ENCODE measurements around the gene PARVA. TPM values are rescaled to one million over a fixed set of nuclear protein-coding genes. Genes with fewer than 3 reads are reported as not detected.

The PARVA gene
- total RNA-seq, 4 donors from 2014 or later, result 181 to 228 (median 210) TPM

DNA sequence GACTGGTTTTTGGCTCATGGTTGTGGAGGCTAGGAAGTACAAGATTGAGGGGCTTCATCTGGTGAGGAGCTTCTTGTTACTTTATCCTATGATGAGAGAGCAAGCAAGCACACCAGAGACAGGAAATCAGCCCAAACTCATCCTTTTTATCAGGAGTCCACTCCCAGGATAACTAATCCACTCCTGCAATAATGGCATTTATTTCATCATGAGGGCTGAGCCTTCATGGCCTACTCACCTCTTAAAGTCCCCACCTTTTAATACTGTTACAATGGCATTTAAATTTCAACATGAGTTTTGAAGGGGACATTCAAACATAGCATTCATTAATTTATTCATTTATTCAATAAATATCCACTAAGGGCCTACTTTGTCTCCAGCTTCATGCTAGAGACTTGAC lies 60.9 kb downstream of the PARVA start:
- Histone ChIP-seq H3K36me3 (peaks cover 0 to under 1% (median 0%) of the 10 kb centered on the region in 4 donors), H3K4me3 (no peak overlapping the region), H3K4me1 (peaks cover 47 to 88% (median 73%) of the 10 kb centered on the region in 4 donors), H3K9me3 (no peaks in the 10 kb centered on the region), H3K27me3 (no peaks in the 10 kb centered on the region), H3K27ac (replicated peaks in 1 of 4) (peak overlapping the region; percentile 46 to 99 (median 74))
- intact Hi-C loops (cut with DNase I), result no loop called here
- TF ChIP-seq, protein P1, sequence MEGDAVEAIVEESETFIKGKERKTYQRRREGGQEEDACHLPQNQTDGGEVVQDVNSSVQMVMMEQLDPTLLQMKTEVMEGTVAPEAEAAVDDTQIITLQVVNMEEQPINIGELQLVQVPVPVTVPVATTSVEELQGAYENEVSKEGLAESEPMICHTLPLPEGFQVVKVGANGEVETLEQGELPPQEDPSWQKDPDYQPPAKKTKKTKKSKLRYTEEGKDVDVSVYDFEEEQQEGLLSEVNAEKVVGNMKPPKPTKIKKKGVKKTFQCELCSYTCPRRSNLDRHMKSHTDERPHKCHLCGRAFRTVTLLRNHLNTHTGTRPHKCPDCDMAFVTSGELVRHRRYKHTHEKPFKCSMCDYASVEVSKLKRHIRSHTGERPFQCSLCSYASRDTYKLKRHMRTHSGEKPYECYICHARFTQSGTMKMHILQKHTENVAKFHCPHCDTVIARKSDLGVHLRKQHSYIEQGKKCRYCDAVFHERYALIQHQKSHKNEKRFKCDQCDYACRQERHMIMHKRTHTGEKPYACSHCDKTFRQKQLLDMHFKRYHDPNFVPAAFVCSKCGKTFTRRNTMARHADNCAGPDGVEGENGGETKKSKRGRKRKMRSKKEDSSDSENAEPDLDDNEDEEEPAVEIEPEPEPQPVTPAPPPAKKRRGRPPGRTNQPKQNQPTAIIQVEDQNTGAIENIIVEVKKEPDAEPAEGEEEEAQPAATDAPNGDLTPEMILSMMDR (IDR thresholded peaks at IDR 0.05), result no peak
- no peak for TF ChIP-seq POLR2A (IDR thresholded peaks at IDR 0.05; ENCODE audit: low read depth)
- no peak for TF ChIP-seq POLR2AphosphoS5 (IDR thresholded peaks at IDR 0.05)
- TF ChIP-seq EP300 (IDR thresholded peaks at IDR 0.05), result no peak
- peak; percentile 14 for DNase-seq (ENCODE audit: extremely low spot score)

DNA sequence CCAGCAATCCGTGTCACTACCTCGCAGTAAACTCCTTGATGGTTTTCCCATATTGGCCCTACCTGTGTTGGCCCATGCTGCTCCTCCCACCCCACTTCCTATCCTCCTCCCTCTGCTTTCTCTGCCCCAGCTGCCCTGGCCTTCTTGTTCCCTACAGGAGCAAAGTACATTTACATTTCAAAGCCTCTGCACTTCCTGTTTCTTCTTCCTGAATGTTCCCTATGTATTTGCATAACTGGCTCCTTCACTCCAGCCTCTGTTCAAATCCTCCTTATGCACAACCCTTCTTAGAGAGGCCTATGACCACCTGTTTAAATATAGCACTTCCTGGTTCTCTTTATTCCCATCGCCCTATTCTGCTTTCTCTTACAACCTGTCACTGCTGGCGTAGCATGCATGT lies 62.2 kb downstream of the PARVA start:
- H3K4me3 ChIP-seq, result no peak overlapping the region

DNA sequence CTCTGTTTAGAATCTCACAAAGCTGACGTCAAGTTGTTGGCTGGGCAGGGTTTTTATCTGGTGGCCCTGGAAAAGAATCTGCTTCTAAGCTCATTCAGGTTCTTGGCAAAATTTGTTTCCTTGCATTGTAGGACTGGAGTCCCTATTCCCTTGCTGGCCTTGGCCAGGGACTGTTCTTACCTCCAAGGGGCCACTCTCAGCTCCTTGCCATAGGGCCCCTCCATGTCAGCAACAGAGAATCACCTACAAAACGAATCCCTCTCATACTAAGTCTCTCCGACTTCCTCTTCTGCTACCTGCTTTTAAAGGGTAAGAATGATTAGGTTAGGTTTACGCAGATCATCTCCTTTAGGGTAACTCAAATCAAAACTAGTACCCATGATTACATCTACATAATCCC lies 63.2 kb downstream of the PARVA start:
- Histone ChIP-seq H3K27ac (replicated peaks in 1 of 4) (peak overlapping the region in 1 of 4 donors; percentile 99), H3K4me3 (no peak overlapping the region), H3K36me3 (peaks cover 0 to 11% (median 3%) of the 10 kb centered on the region in 4 donors), H3K4me1 (peaks cover 32 to 77% (median 62%) of the 10 kb centered on the region in 4 donors), H3K27me3 (no peaks in the 10 kb centered on the region), H3K9me3 (no peaks in the 10 kb centered on the region)
- TF ChIP-seq POLR2AphosphoS5 (IDR thresholded peaks at IDR 0.05) (no peak), POLR2A (IDR thresholded peaks at IDR 0.05; ENCODE audit: low read depth) (no peak), EP300 (IDR thresholded peaks at IDR 0.05) (no peak)
- TF ChIP-seq, protein P1 (IDR thresholded peaks at IDR 0.05), result no peak
- DNase-seq (ENCODE audit: extremely low spot score), result peak; percentile 60
- intact Hi-C loops (cut with DNase I), result no loop called here
- 94% methylated on average over 4 of the region's 4 CpGs for WGBS

More for the DNA sequence above, 62.2 kb downstream of the PARVA start:
- WGBS, result 90% methylated on average over 4 of the region's 4 CpGs
- Histone ChIP-seq H3K27ac (replicated peaks in 1 of 4) (peak overlapping the region in 3 of 4 donors; percentile 56 to 99 (median 93)), H3K36me3 (peaks cover 0 to 11% (median 3%) of the 10 kb centered on the region in 4 donors), H3K9me3 (no peaks in the 10 kb centered on the region), H3K4me1 (peaks cover 34 to 77% (median 62%) of the 10 kb centered on the region in 4 donors), H3K27me3 (no peaks in the 10 kb centered on the region)
- TF ChIP-seq, protein P1 (IDR thresholded peaks at IDR 0.05), result no peak
- TF ChIP-seq EP300 (IDR thresholded peaks at IDR 0.05), result no peak
- no peak for TF ChIP-seq POLR2AphosphoS5 (IDR thresholded peaks at IDR 0.05)
- TF ChIP-seq POLR2A (IDR thresholded peaks at IDR 0.05; ENCODE audit: low read depth), result no peak
- peak; percentile 37 for DNase-seq (ENCODE audit: extremely low spot score)
- intact Hi-C loops (cut with DNase I), result no loop called here

DNA sequence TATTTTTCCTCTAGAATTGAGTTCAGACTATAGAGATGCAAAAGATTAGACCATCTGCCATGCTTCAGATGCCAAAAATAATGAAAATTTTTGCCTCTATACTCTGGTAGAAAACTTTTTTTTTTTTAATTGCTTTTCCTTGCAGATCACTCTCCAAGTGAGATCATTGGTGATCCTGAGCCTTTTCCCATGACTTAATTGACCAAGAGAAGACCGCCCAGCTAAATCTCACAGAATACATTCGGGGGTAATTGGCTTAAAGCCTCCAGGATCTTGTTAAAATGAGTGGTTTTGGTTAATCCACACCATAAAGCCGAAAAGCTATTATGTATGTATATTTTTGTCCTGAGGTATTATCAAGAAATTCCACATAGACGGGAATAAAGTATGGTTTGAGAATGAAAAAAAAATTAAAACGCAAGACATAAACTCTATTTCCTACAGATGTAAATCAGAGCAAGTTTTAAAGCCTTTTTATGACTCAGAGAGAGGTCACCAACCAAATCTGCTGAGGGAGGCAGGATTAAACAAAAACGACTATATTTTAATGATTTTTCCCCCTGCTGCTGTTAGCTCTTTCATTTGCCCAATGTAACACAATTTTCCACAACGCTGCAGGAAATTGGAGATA lies 64.0 kb downstream of the PARVA start:
- no peaks in the 10 kb centered on the region for H3K9me3 ChIP-seq
- H3K4me3 ChIP-seq, result no peak overlapping the region
- peaks cover 24 to 70% (median 56%) of the 10 kb centered on the region in 4 donors for H3K4me1 ChIP-seq
- H3K27ac ChIP-seq (replicated peaks in 1 of 4), result peak overlapping the region in 3 of 4 donors; percentile 20 to 99 (median 24)
- H3K27me3 ChIP-seq, result no peaks in the 10 kb centered on the region
- DNase-seq (ENCODE audit: extremely low spot score), result no peak
- peaks cover 0 to 11% (median 3%) of the 10 kb centered on the region in 4 donors for H3K36me3 ChIP-seq
- intact Hi-C loops (cut with DNase I), result no loop called here
- no peak for TF ChIP-seq POLR2A (IDR thresholded peaks at IDR 0.05; ENCODE audit: low read depth)
- no peak for TF ChIP-seq EP300 (IDR thresholded peaks at IDR 0.05)
- TF ChIP-seq, protein P1 (IDR thresholded peaks at IDR 0.05), result no peak
- no peak for TF ChIP-seq POLR2AphosphoS5 (IDR thresholded peaks at IDR 0.05)
- 76% methylated on average over 7 of the region's 7 CpGs for WGBS

Data from esophagus muscularis mucosa (tissue), 4 donors.